Adipocyte (in vitro differentiated cells): ENCODE results near the gene AP5M1.
"Not testable (repeated sequence)": the region's sequence is repeated elsewhere in the genome, so short reads cannot be mapped to it uniquely, and the experiment has no call there.

ENCODE experiments used
- DNase-seq: peaks from one replicate; pipeline ENCODE4 v3.0.0-alpha.2; 2015; ENCODE audit warnings: low read depth
- H3K27me3 ChIP-seq: replicated peaks from 2 replicates; pipeline ENCODE4 v1.7.0; 2013; ENCODE audit warnings: mild to moderate bottlenecking, low read length, moderate library complexity; ENCODE audit not compliant: control insufficient read depth, insufficient read depth
- H3K36me3 ChIP-seq: 2 replicates; pipeline ENCODE4 v1.7.0; 2013; ENCODE audit warnings: low read length, mild to moderate bottlenecking, moderate library complexity; ENCODE audit not compliant: control insufficient read depth, insufficient read depth, severe bottlenecking
- H3K4me1 ChIP-seq: 2 replicates; pipeline ENCODE4 v1.7.0; 2013; ENCODE audit warnings: mild to moderate bottlenecking, low read length, moderate library complexity; ENCODE audit not compliant: control insufficient read depth, insufficient read depth
- H3K4me3 ChIP-seq: 2 replicates; pipeline ENCODE4 v1.7.0; 2013; ENCODE audit warnings: mild to moderate bottlenecking, low read length, moderate library complexity
- H3K9ac ChIP-seq: 2 replicates; pipeline ENCODE4 v1.7.0; 2013; ENCODE audit warnings: mild to moderate bottlenecking, low read length, moderate library complexity
- H3K9me3 ChIP-seq: 2 replicates; pipeline ENCODE4 v1.7.0; 2013; ENCODE audit warnings: mild to moderate bottlenecking, low read length, moderate library complexity; ENCODE audit not compliant: control insufficient read depth

The AP5M1 gene

GRCh38 chr14:57326253-57326652 is 57.5 kb downstream of the AP5M1 start:
- no peaks in the 10 kb centered on the region for H3K9me3 ChIP-seq
- no peaks in the 10 kb centered on the region for H3K36me3 ChIP-seq
- no peak for DNase-seq
- no peak overlapping the region for H3K4me3 ChIP-seq
- H3K4me1 ChIP-seq, result no peaks in the 10 kb centered on the region
- no peak overlapping the region for H3K9ac ChIP-seq
- H3K27me3 ChIP-seq, result no peaks in the 10 kb centered on the region

DNA sequence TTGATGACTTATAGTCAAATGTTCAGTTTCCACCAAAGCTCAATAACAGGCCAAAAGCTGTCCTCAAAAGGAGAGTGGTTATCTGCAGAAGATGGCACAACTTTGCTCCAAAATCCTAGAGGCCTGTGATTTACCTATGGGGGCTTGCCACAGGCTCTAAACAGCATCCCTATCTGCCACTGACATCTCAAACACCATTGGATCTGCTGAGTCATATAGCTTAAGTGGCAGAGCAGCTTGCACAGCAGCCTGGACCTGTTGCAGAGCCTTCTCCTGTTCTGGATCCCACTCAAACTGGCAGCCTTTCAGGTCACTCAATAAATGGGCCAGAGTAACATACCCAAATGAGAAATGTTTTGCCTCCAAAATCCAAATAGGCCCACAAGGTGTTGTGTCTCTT is 61.1 kb downstream of the AP5M1 start:
- H3K9ac ChIP-seq, result no peak overlapping the region
- no peaks in the 10 kb centered on the region for H3K27me3 ChIP-seq
- no peak for DNase-seq
- no peaks in the 10 kb centered on the region for H3K4me1 ChIP-seq
- no peaks in the 10 kb centered on the region for H3K9me3 ChIP-seq
- H3K4me3 ChIP-seq, result no peak overlapping the region
- no peaks in the 10 kb centered on the region for H3K36me3 ChIP-seq

- H3K27me3 ChIP-seq, H3K36me3 ChIP-seq, H3K9ac ChIP-seq, DNase-seq, H3K4me1 ChIP-seq, H3K9me3 ChIP-seq, H3K4me3 ChIP-seq: not testable (repeated sequence)
These were observed 63.7 kb downstream of the AP5M1 start for GRCh38 chr14:57332475-57332874.

- H3K27me3 ChIP-seq, H3K4me3 ChIP-seq, DNase-seq, H3K9ac ChIP-seq, H3K4me1 ChIP-seq, H3K36me3 ChIP-seq, H3K9me3 ChIP-seq: not testable (repeated sequence)
These were observed 65.0 kb downstream of the AP5M1 start for GRCh38 chr14:57333726-57334125.

GRCh38 chr14:57343545-57344297 is 75.0 kb downstream of the AP5M1 start:
- not testable (repeated sequence) for DNase-seq, H3K36me3 ChIP-seq, H3K4me1 ChIP-seq, H3K9me3 ChIP-seq, H3K9ac ChIP-seq, H3K4me3 ChIP-seq, H3K27me3 ChIP-seq

GRCh38 chr14:57345106-57345505 is 76.3 kb downstream of the AP5M1 start:
- no peaks in the 10 kb centered on the region for H3K4me1 ChIP-seq
- no peak for DNase-seq
- no peak overlapping the region for H3K4me3 ChIP-seq
- H3K9me3 ChIP-seq, result no peaks in the 10 kb centered on the region
- H3K9ac ChIP-seq, result no peak overlapping the region
- H3K27me3 ChIP-seq, result no peaks in the 10 kb centered on the region
- no peaks in the 10 kb centered on the region for H3K36me3 ChIP-seq

- H3K36me3 ChIP-seq, result no peaks in the 10 kb centered on the region
- DNase-seq, result no peak
- no peaks in the 10 kb centered on the region for H3K27me3 ChIP-seq
- H3K9me3 ChIP-seq, result no peaks in the 10 kb centered on the region
- H3K4me1 ChIP-seq, result no peaks in the 10 kb centered on the region
- H3K9ac ChIP-seq, result no peak overlapping the region
- H3K4me3 ChIP-seq, result no peak overlapping the region
These were observed 78.0 kb downstream of the AP5M1 start for GRCh38 chr14:57346741-57347140.
